GM23338 (cell line): ENCODE measurements around the gene PANX3. TPM values are rescaled to one million over a fixed set of nuclear protein-coding genes. Genes with fewer than 3 reads are reported as not detected.

Source experiments
- ATAC-seq: fragments of 200-7000 bp; cut with Tn5 transposase; 3 replicates; pipeline ENCODE4 v1.9.1; 2020
- DNase-seq: peaks from one replicate; pipeline ENCODE4 v3.0.0-alpha.2; 2015; ENCODE audit warnings: low spot score
- H2AFZ ChIP-seq: fragments of 200-600 bp; sonication (generic); 2 replicates; pipeline ENCODE4 v1.8.0; 2016; ENCODE audit warnings: antibody characterized with exemption, mild to moderate bottlenecking, moderate library complexity
- H3F3A ChIP-seq: fragments of 200-600 bp; sonication (generic); replicated peaks from 2 replicates; pipeline ENCODE4 v1.8.0; 2017; ENCODE audit warnings: antibody characterized with exemption, mixed run types, low read depth
- H3K27ac ChIP-seq: fragments of 200-600 bp; sonication (generic); 2 replicates; pipeline ENCODE4 v1.6.1; 2016; ENCODE audit warnings: low read depth
- H3K27me3 ChIP-seq: fragments of 200-600 bp; sonication (generic); 2 replicates; pipeline ENCODE4 v1.8.0; 2016; ENCODE audit warnings: mild to moderate bottlenecking, mixed run types, moderate library complexity; ENCODE audit not compliant: insufficient read depth
- H3K36me3 ChIP-seq: fragments of 200-600 bp; sonication (generic); 2 replicates; pipeline ENCODE4 v1.8.0; 2016; ENCODE audit warnings: mild to moderate bottlenecking; ENCODE audit not compliant: insufficient read depth
- H3K4me1 ChIP-seq: fragments of 200-600 bp; sonication (generic); 2 replicates; pipeline ENCODE4 v1.8.0; 2016; ENCODE audit warnings: mild to moderate bottlenecking, moderate library complexity; ENCODE audit not compliant: insufficient read depth
- H3K4me2 ChIP-seq: fragments of 200-600 bp; sonication (generic); 2 replicates; pipeline ENCODE4 v1.7.1; 2017; ENCODE audit warnings: mixed run types
- H3K4me3 ChIP-seq: fragments of 200-600 bp; sonication (generic); 2 replicates; pipeline ENCODE4 v1.6.1; 2016; ENCODE audit warnings: mixed run types
- H3K79me2 ChIP-seq: fragments of 200-600 bp; sonication (generic); replicated peaks from 2 replicates; pipeline ENCODE4 v1.8.0; 2017; ENCODE audit warnings: mild to moderate bottlenecking; ENCODE audit not compliant: insufficient read depth
- H3K9me2 ChIP-seq: fragments of 200-600 bp; sonication (generic); 2 replicates; pipeline ENCODE4 v1.8.0; 2017; ENCODE audit not compliant: insufficient read depth
- H4K20me1 ChIP-seq: fragments of 200-600 bp; sonication (generic); replicated peaks from 2 replicates; pipeline ENCODE4 v1.8.0; 2017; ENCODE audit warnings: mild to moderate bottlenecking; ENCODE audit not compliant: insufficient read depth
- H3K27ac Mint-ChIP-seq: 2 replicates; pipeline ENCODE4 v1.8.0; 2020; ENCODE audit warnings: inconsistent platforms, mild to moderate bottlenecking, moderate library complexity, mixed read lengths
- H3K27me3 Mint-ChIP-seq: 3 replicates; pipeline ENCODE4 v1.8.0; 2022; ENCODE audit warnings: low read depth, mild to moderate bottlenecking, moderate library complexity, mixed read lengths, inconsistent platforms; ENCODE audit not compliant: insufficient read depth, poor library complexity
- H3K36me3 Mint-ChIP-seq: 3 replicates; pipeline ENCODE4 v1.8.0; 2021; ENCODE audit warnings: low read depth, mild to moderate bottlenecking, inconsistent platforms, moderate library complexity, mixed read lengths
- H3K4me1 Mint-ChIP-seq: 3 replicates; pipeline ENCODE4 v1.8.0; 2020; ENCODE audit warnings: mild to moderate bottlenecking, inconsistent platforms, mixed read lengths
- H3K4me3 Mint-ChIP-seq: 3 replicates; pipeline ENCODE4 v1.8.0; 2021; ENCODE audit warnings: moderate library complexity, mild to moderate bottlenecking, inconsistent platforms, mixed read lengths
- H3K9me3 Mint-ChIP-seq: 3 replicates; pipeline ENCODE4 v1.8.0; 2020; ENCODE audit warnings: moderate library complexity, mild to moderate bottlenecking, inconsistent platforms, mixed read lengths
- CREB1 ChIP-seq: fragments of 250-450 bp; sonication (Bioruptor Pico); IDR thresholded peaks from 2 replicates; pipeline ENCODE4 v1.5.0; 2020; ENCODE audit warnings: low read depth, mild to moderate bottlenecking, moderate library complexity
- CTCF ChIP-seq, 2 experiments: fragments of 200-600 bp in 1 of 2; sonication (generic) in 1 of 2; conservative IDR thresholded peaks; 2 replicates each; pipeline versions ENCODE4 v1.5.1 to v1.6.1; 2016 to 2017; ENCODE audit warnings: antibody characterized with exemption in 2 of 2, low read depth in 2 of 2, mild to moderate bottlenecking in 2 of 2, moderate library complexity in 1 of 2
- EZH2 ChIP-seq: fragments of 200-600 bp; sonication (generic); IDR thresholded peaks from one replicate; pipeline ENCODE4 v1.8.0; 2017; ENCODE audit warnings: antibody characterized with exemption, mild to moderate bottlenecking, low read depth; ENCODE audit not compliant: unreplicated experiment
- JUNB ChIP-seq: IDR thresholded peaks from one replicate; pipeline ENCODE4 v1.6.1; 2016; ENCODE audit warnings: antibody characterized with exemption; ENCODE audit not compliant: unreplicated experiment
- NANOG ChIP-seq: IDR thresholded peaks from 2 replicates; pipeline ENCODE4 v1.6.1; 2016; ENCODE audit warnings: antibody characterized with exemption, borderline replicate concordance
- POLR2AphosphoS5 ChIP-seq: IDR thresholded peaks from 2 replicates; pipeline ENCODE4 v1.6.1; 2016; ENCODE audit warnings: antibody characterized with exemption, low read depth
- REST ChIP-seq: IDR thresholded peaks from one replicate; pipeline ENCODE4 v1.6.1; 2018; ENCODE audit warnings: antibody characterized with exemption; ENCODE audit not compliant: unreplicated experiment
- ZNF114 ChIP-seq: fragments of 250-450 bp; sonication (Bioruptor Pico); IDR thresholded peaks from 2 replicates; pipeline ENCODE4 v1.5.0; 2020; ENCODE audit warnings: mild to moderate bottlenecking, moderate library complexity
- polyA plus RNA-seq: library from polyadenylated mRNA; unstranded; fragments of >200 nt; fragmentation: Nextera tagmentation; extraction: Ambion mirVana; gene quantifications from 2 replicates; pipeline ENCODE4 v1.2.1, GENCODE V29; 2016
- total RNA-seq: library from RNA; depleted of rRNA; stranded (reverse); fragments of >200 nt; shearing (Covaris generic); gene quantifications from 2 replicates; pipeline ENCODE4 v1.2.3, GENCODE V29; 2014

PANX3 gene
- total and polyA plus RNA-seq, 2 experiments from 2014 or later: not detected

- H3K4me1 Mint-ChIP-seq: peaks cover 12% of the 10 kb centered on the region; the same call in 2 of the 3 replicates
- H3K27me3 ChIP-seq: no peaks in the 10 kb centered on the region
- peak; percentile 76 for DNase-seq
- H3K4me3 ChIP-seq: no peak overlapping the region
- H3K4me3 Mint-ChIP-seq: no peak overlapping the region
- no peaks in the 10 kb centered on the region for H3K79me2 ChIP-seq
- no peak overlapping the region for H2AFZ ChIP-seq
- no peaks in the 10 kb centered on the region for H3K36me3 Mint-ChIP-seq
- peak; percentile 68 for ATAC-seq
- no peaks in the 10 kb centered on the region for H3K27me3 Mint-ChIP-seq
- TF ChIP-seq JUNB (no peak), CTCF (conservative IDR thresholded peaks at IDR 0.05; ENCODE audit: low read depth in 2 of 2) (peak; percentile 75 to 81)
- H3K9me3 Mint-ChIP-seq: no peaks in the 10 kb centered on the region
- H3K27ac Mint-ChIP-seq: no peak overlapping the region
- H3K27ac ChIP-seq: no peak overlapping the region
- no peak overlapping the region for H3K4me2 ChIP-seq
- no peaks in the 10 kb centered on the region for H3K4me1 ChIP-seq
- H3K9me2 ChIP-seq: 0 out of 2 replicates have a peak, but pooled peaks cover 4% of the 10 kb centered on the region
- H4K20me1 ChIP-seq: no peaks in the 10 kb centered on the region
- no peaks in the 10 kb centered on the region for H3F3A ChIP-seq
- H3K36me3 ChIP-seq: no peaks in the 10 kb centered on the region
Observed at GRCh38 chr11:124586238-124586860, 24.9 kb upstream of the PANX3 start.

GRCh38 chr11:124591430-124591829 lies 19.8 kb upstream of the PANX3 start:
- H3K27me3 Mint-ChIP-seq: no peaks in the 10 kb centered on the region
- Histone ChIP-seq H3K4me2 (no peak overlapping the region), H3K4me1 (no peaks in the 10 kb centered on the region), H3K27ac (no peak overlapping the region), H3F3A (no peaks in the 10 kb centered on the region), H2AFZ (no peak overlapping the region), H3K9me2 (no peaks in the 10 kb centered on the region), H3K27me3 (no peaks in the 10 kb centered on the region), H4K20me1 (no peaks in the 10 kb centered on the region), H3K4me3 (no peak overlapping the region), H3K36me3 (no peaks in the 10 kb centered on the region), H3K79me2 (no peaks in the 10 kb centered on the region)
- H3K27ac Mint-ChIP-seq: no peak overlapping the region
- H3K36me3 Mint-ChIP-seq: no peaks in the 10 kb centered on the region
- DNase-seq: no peak
- ATAC-seq: no peak
- no peak overlapping the region for H3K4me3 Mint-ChIP-seq
- no peaks in the 10 kb centered on the region for H3K9me3 Mint-ChIP-seq
- no peaks in the 10 kb centered on the region for H3K4me1 Mint-ChIP-seq
- TF ChIP-seq ZNF114 (CRISPR knock-in tag): no peak
- no peak for TF ChIP-seq EZH2
- TF ChIP-seq POLR2AphosphoS5: no peak
- no peak for TF ChIP-seq REST
- TF ChIP-seq CTCF (conservative IDR thresholded peaks at IDR 0.05; ENCODE audit: low read depth in 2 of 2): no peak
- TF ChIP-seq NANOG: no peak
- no peak for TF ChIP-seq CREB1 (CRISPR knock-in tag)
